Astrocyte (in vitro differentiated cells and primary cell): ENCODE results near the gene OPCML. TPM values are rescaled to one million over a fixed set of nuclear protein-coding genes. Genes with fewer than 3 reads are reported as not detected.

Experiments
- DNase-seq: peaks from one replicate; pipeline ENCODE4 v3.0.0-alpha.2; 2010; ENCODE audit warnings: low read depth
- FAIRE-seq: peaks from 2 replicates; lab custom pipeline; 2011; peaks lifted over from hg19 to GRCh38; lab: Jason Lieb, UNC
- H2AFZ ChIP-seq: 2 replicates; pipeline ENCODE4 v1.6.0; 2012; ENCODE audit warnings: low read depth, low read length, inconsistent platforms
- H3K27ac ChIP-seq: 2 replicates; pipeline ENCODE4 v1.5.1; 2011; ENCODE audit warnings: low read depth, low read length, inconsistent platforms
- H3K27me3 ChIP-seq: 2 replicates; pipeline ENCODE4 v1.6.0; 2011; ENCODE audit warnings: low read length, inconsistent platforms; ENCODE audit not compliant: insufficient read depth
- H3K36me3 ChIP-seq: 2 replicates; pipeline ENCODE4 v1.5.1; 2011; ENCODE audit warnings: low read length, inconsistent platforms; ENCODE audit not compliant: insufficient read depth
- H3K4me1 ChIP-seq: 2 replicates; pipeline ENCODE4 v1.5.1; 2011; ENCODE audit warnings: low read length, inconsistent platforms; ENCODE audit not compliant: insufficient read depth
- H3K4me2 ChIP-seq: 2 replicates; pipeline ENCODE4 v1.6.0; 2012; ENCODE audit warnings: low read length, inconsistent platforms
- H3K4me3 ChIP-seq: 2 replicates; pipeline ENCODE4 v1.5.1; 2011; ENCODE audit warnings: low read depth, mild to moderate bottlenecking, low read length, inconsistent platforms; ENCODE audit not compliant: insufficient read depth
- H3K79me2 ChIP-seq: 2 replicates; pipeline ENCODE4 v1.6.0; 2012; ENCODE audit warnings: mild to moderate bottlenecking, low read length, inconsistent platforms; ENCODE audit not compliant: insufficient read depth
- H3K9ac ChIP-seq: 2 replicates; pipeline ENCODE4 v1.6.0; 2012; ENCODE audit warnings: mild to moderate bottlenecking, low read length, inconsistent platforms
- H3K9me3 ChIP-seq: 2 replicates; pipeline ENCODE4 v1.5.1; 2012; ENCODE audit warnings: low read depth, mild to moderate bottlenecking, low read length, inconsistent platforms; ENCODE audit not compliant: insufficient read depth
- H4K20me1 ChIP-seq: 2 replicates; pipeline ENCODE4 v1.6.0; 2012; ENCODE audit warnings: low read length, inconsistent platforms; ENCODE audit not compliant: insufficient read depth
- H3K27ac Mint-ChIP-seq: one replicate; pipeline ENCODE4 v1.8.0; 2021; ENCODE audit warnings: mild to moderate bottlenecking, mixed read lengths; ENCODE audit not compliant: unreplicated experiment
- H3K27me3 Mint-ChIP-seq: one replicate; pipeline ENCODE4 v1.8.0; 2021; ENCODE audit warnings: low read depth, mixed read lengths; ENCODE audit not compliant: unreplicated experiment
- H3K36me3 Mint-ChIP-seq: one replicate; pipeline ENCODE4 v1.8.0; 2021; ENCODE audit warnings: low read depth, mixed read lengths; ENCODE audit not compliant: unreplicated experiment
- H3K4me1 Mint-ChIP-seq: one replicate; pipeline ENCODE4 v1.8.0; 2021; ENCODE audit warnings: low read depth, mixed read lengths; ENCODE audit not compliant: unreplicated experiment
- H3K4me3 Mint-ChIP-seq: one replicate; pipeline ENCODE4 v1.8.0; 2021; ENCODE audit warnings: mild to moderate bottlenecking, moderate library complexity, mixed read lengths; ENCODE audit not compliant: unreplicated experiment
- H3K9me3 Mint-ChIP-seq: one replicate; pipeline ENCODE4 v1.8.0; 2021; ENCODE audit warnings: mild to moderate bottlenecking, mixed read lengths; ENCODE audit not compliant: unreplicated experiment
- EZH2 ChIP-seq: IDR thresholded peaks from 2 replicates; pipeline ENCODE4 v1.6.1; 2012; ENCODE audit warnings: mild to moderate bottlenecking, low read length, inconsistent platforms; ENCODE audit not compliant: insufficient read depth
- total RNA-seq: library from RNA; stranded (reverse); gene quantifications from 2 replicates; pipeline ENCODE4 v1.2.1, GENCODE V29; 2021
- TF ChIP-seq, protein P1 (sequence below): IDR thresholded peaks from 2 replicates; pipeline ENCODE4 v1.5.1; 2011; ENCODE audit warnings: low read depth, mild to moderate bottlenecking, inconsistent platforms, low read length, moderate library complexity; ENCODE audit not compliant: insufficient read depth

Gene OPCML
- total RNA-seq, 1 donor from 2014 or later: 7.9 TPM

DNA sequence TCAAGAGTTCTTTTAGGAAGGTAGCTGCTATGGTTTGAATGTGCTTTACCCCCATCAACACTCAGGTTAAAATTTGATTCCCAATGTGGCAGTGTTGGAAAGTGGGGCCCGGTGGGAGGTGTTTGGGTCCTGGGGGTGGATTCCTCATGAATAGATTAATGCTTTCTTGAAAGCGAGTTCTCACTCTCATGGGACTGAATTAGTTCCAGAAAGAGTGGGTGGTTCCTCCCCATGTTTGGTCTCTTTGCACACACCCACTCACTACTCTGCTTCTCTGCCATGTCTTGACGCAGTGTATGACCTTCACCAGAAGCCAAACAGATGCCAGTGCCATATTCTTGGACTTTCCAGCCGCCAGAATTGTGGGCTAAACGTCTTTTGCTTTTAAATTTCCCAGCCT lies 394.4 kb downstream of the OPCML start:
- no peak overlapping the region for H3K27ac Mint-ChIP-seq
- Histone ChIP-seq H4K20me1 (no peaks in the 10 kb centered on the region), H3K27ac (no peak overlapping the region), H3K4me2 (no peak overlapping the region), H3K36me3 (no peaks in the 10 kb centered on the region), H3K4me1 (no peaks in the 10 kb centered on the region), H3K9me3 (no peaks in the 10 kb centered on the region), H3K9ac (no peak overlapping the region), H3K27me3 (peaks cover 2% of the 10 kb centered on the region), H3K4me3 (no peak overlapping the region), H2AFZ (no peak overlapping the region), H3K79me2 (no peaks in the 10 kb centered on the region)
- peaks cover 16% of the 10 kb centered on the region for H3K4me1 Mint-ChIP-seq
- peaks cover 16% of the 10 kb centered on the region for H3K27me3 Mint-ChIP-seq
- H3K4me3 Mint-ChIP-seq: no peak overlapping the region
- FAIRE-seq (no peak), DNase-seq (no peak)
- H3K9me3 Mint-ChIP-seq: no peaks in the 10 kb centered on the region
- no peaks in the 10 kb centered on the region for H3K36me3 Mint-ChIP-seq
- TF ChIP-seq EZH2: no peak
- TF ChIP-seq, protein P1, sequence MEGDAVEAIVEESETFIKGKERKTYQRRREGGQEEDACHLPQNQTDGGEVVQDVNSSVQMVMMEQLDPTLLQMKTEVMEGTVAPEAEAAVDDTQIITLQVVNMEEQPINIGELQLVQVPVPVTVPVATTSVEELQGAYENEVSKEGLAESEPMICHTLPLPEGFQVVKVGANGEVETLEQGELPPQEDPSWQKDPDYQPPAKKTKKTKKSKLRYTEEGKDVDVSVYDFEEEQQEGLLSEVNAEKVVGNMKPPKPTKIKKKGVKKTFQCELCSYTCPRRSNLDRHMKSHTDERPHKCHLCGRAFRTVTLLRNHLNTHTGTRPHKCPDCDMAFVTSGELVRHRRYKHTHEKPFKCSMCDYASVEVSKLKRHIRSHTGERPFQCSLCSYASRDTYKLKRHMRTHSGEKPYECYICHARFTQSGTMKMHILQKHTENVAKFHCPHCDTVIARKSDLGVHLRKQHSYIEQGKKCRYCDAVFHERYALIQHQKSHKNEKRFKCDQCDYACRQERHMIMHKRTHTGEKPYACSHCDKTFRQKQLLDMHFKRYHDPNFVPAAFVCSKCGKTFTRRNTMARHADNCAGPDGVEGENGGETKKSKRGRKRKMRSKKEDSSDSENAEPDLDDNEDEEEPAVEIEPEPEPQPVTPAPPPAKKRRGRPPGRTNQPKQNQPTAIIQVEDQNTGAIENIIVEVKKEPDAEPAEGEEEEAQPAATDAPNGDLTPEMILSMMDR: no peak

DNA sequence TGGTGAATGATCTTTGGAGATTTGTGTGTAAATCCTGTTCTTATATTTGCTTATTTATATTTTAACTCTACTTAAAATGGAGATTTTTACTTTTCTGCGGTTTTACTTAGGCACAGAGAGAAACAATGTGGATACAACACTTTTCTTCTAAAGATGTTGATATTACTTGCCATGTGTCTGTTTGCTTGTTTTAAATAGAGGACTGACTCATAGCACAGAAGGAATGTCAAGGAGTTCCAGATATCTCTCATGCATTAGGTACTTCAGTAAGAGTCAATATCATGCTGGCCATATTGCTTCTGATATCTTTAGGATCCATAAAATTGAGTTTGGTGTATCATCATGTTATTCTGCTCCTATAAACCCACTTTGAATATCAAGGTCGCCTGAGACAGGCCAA lies 395.0 kb downstream of the OPCML start:
- FAIRE-seq: no peak
- H3K36me3 ChIP-seq: no peaks in the 10 kb centered on the region
- no peak overlapping the region for H3K4me3 Mint-ChIP-seq

DNA sequence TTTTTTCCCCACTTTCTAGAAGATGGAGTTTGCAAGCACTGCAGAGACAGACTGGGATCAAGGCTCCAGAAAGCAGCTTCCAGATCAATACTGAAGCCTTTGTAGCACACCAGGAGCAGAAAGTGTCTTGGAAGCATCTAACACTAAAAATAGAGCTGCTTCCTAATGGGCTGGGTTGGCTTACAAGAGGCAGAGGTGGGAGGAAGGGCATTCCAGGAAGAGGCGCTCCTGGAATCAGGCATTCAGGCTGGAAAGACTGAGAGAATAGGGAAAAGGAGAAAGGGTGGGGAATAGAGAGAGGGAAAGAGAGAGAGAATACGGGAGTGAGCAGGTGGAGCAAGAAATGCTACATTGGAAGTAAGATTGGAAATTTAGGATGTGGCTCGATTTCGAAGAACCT lies 395.9 kb downstream of the OPCML start:
- Histone ChIP-seq H3K4me2 (no peak overlapping the region), H3K4me3 (no peak overlapping the region), H3K36me3 (no peaks in the 10 kb centered on the region), H3K9ac (no peak overlapping the region), H4K20me1 (no peaks in the 10 kb centered on the region), H3K27ac (no peak overlapping the region), H3K79me2 (no peaks in the 10 kb centered on the region), H2AFZ (no peak overlapping the region), H3K9me3 (no peaks in the 10 kb centered on the region), H3K27me3 (peaks cover 2% of the 10 kb centered on the region), H3K4me1 (no peaks in the 10 kb centered on the region)
- DNase-seq (no peak), FAIRE-seq (no peak)
- Mint-ChIP-seq H3K27me3 (peaks cover 12% of the 10 kb centered on the region), H3K27ac (no peak overlapping the region), H3K4me3 (no peak overlapping the region), H3K4me1 (peaks cover 16% of the 10 kb centered on the region), H3K9me3 (peaks cover 3% of the 10 kb centered on the region), H3K36me3 (no peaks in the 10 kb centered on the region)
- TF ChIP-seq, protein P1: no peak
- no peak for TF ChIP-seq EZH2

More for the DNA sequence above, 395.0 kb downstream of the OPCML start:
- TF ChIP-seq, protein P1: no peak
- TF ChIP-seq EZH2: no peak
- Histone ChIP-seq H3K4me2 (no peak overlapping the region), H3K4me1 (no peaks in the 10 kb centered on the region), H3K27me3 (peaks cover 2% of the 10 kb centered on the region), H3K27ac (no peak overlapping the region), H2AFZ (no peak overlapping the region), H3K9me3 (no peaks in the 10 kb centered on the region), H4K20me1 (no peaks in the 10 kb centered on the region), H3K4me3 (no peak overlapping the region), H3K9ac (no peak overlapping the region), H3K79me2 (no peaks in the 10 kb centered on the region)
- Mint-ChIP-seq H3K36me3 (no peaks in the 10 kb centered on the region), H3K27me3 (peaks cover 16% of the 10 kb centered on the region), H3K27ac (no peak overlapping the region), H3K9me3 (peaks cover 3% of the 10 kb centered on the region), H3K4me1 (peaks cover 16% of the 10 kb centered on the region)
- DNase-seq: no peak
